Measurements from ENCODE around the gene SBF2.
A peak's percentile ranks its signal among the peaks of the same experiment; 100 is the strongest.

The SBF2 gene

GRCh38 chr11:10122326-10123197, 171.5 kb downstream of the SBF2 start:
- DNase-seq (ENCODE audit: low read depth), result peak; percentile 49
- H3K4me3 ChIP-seq (ENCODE audit: low read length), result no peak overlapping the region

GRCh38 chr11:10118865-10119264, 175.2 kb downstream of the SBF2 start:
- peak; percentile 45 for DNase-seq (ENCODE audit: low read depth)
- TF ChIP-seq, protein P1, sequence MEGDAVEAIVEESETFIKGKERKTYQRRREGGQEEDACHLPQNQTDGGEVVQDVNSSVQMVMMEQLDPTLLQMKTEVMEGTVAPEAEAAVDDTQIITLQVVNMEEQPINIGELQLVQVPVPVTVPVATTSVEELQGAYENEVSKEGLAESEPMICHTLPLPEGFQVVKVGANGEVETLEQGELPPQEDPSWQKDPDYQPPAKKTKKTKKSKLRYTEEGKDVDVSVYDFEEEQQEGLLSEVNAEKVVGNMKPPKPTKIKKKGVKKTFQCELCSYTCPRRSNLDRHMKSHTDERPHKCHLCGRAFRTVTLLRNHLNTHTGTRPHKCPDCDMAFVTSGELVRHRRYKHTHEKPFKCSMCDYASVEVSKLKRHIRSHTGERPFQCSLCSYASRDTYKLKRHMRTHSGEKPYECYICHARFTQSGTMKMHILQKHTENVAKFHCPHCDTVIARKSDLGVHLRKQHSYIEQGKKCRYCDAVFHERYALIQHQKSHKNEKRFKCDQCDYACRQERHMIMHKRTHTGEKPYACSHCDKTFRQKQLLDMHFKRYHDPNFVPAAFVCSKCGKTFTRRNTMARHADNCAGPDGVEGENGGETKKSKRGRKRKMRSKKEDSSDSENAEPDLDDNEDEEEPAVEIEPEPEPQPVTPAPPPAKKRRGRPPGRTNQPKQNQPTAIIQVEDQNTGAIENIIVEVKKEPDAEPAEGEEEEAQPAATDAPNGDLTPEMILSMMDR (conservative IDR thresholded peaks at IDR 0.05; ENCODE audit: low read length), result no peak
- H3K4me3 ChIP-seq (ENCODE audit: low read length), result no peak overlapping the region

More at GRCh38 chr11:10122326-10123197, 171.5 kb downstream of the SBF2 start:
- TF ChIP-seq, protein P1 (conservative IDR thresholded peaks at IDR 0.05; ENCODE audit: low read length), result no peak

GRCh38 chr11:10117709-10118351, 176.2 kb downstream of the SBF2 start:
- DNase-seq (ENCODE audit: low read depth), result peak; percentile 95
- TF ChIP-seq, protein P1 (conservative IDR thresholded peaks at IDR 0.05; ENCODE audit: low read length), result no peak
- H3K4me3 ChIP-seq (ENCODE audit: low read length), result no peak overlapping the region

- TF ChIP-seq, protein P1 (conservative IDR thresholded peaks at IDR 0.05; ENCODE audit: low read length), result no peak
- no peak overlapping the region for H3K4me3 ChIP-seq (ENCODE audit: low read length)
- no peak for DNase-seq (ENCODE audit: low read depth)
Measured at GRCh38 chr11:10116588-10116987, 177.4 kb downstream of the SBF2 start.

DNA sequence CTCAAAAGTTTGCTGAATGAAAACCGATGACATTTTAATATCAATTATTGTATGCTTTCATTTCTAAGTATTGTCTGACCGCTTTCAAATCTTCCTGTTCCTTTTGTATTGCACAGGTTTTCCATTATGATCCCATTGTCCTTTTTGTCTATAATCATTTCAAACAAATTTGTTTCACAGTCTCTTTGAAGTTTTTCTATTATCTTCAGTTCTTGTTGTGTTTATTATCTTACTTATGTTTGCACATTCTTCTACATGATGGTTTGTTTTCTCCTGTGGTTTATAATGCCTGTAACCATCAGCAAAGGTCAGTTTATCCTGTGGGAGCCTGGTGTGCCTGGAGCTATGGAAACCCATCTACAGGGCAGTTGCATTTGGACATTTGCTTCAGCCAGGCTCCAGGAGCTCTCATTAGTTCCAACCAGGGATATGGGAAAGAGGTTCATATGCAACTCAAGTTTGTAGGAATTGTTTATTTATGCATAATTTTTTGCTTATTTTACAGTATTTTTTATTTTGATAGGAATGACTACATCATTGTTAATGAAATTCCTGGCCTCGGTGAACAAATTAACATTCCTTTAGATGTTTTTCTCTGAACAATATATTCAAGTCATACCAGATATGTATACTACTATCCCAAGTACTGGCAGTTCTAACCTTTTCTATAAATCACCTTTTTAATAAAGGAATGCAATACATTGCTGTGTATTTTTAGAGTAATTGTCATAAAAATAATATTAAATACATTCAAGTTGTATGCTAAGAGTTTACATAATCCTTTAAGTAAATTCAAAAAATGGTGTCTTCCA, 179.2 kb downstream of the SBF2 start:
- TF ChIP-seq, protein P1 (conservative IDR thresholded peaks at IDR 0.05; ENCODE audit: low read length), result no peak
- DNase-seq (ENCODE audit: low read depth), result peak; percentile 18
- no peak overlapping the region for H3K4me3 ChIP-seq (ENCODE audit: low read length)

- DNase-seq (ENCODE audit: low read depth), result no peak
- no peak overlapping the region for H3K4me3 ChIP-seq (ENCODE audit: low read length)
- TF ChIP-seq, protein P1 (conservative IDR thresholded peaks at IDR 0.05; ENCODE audit: low read length), result no peak
Measured at GRCh38 chr11:10113852-10114251, 180.2 kb downstream of the SBF2 start.

Measured in AG10803 (cell line).